Fibroblast of villous mesenchyme (primary cell): ENCODE results near the gene MDM2. TPM values are rescaled to one million over a fixed set of nuclear protein-coding genes. Genes with fewer than 3 reads are reported as not detected.

Source experiments
- DNase-seq: peaks from one replicate; pipeline ENCODE4 v3.0.0-alpha.2; 2010; ENCODE audit warnings: low read depth
- H3K4me3 ChIP-seq: 2 replicates; pipeline ENCODE4 v1.5.1; 2011; ENCODE audit warnings: low read depth, mild to moderate bottlenecking, low read length
- total RNA-seq: library from RNA; depleted of rRNA; stranded (reverse); fragments of >200 nt; gene quantifications from 2 replicates; pipeline ENCODE4 v1.2.3, GENCODE V29; 2012
- TF ChIP-seq, protein P1 (sequence below): IDR thresholded peaks from 2 replicates; pipeline ENCODE4 v1.5.1; 2012; ENCODE audit warnings: low read depth, mild to moderate bottlenecking, low read length; ENCODE audit not compliant: insufficient read depth

The MDM2 gene
- total RNA-seq, 1 donor = 245 TPM

DNA sequence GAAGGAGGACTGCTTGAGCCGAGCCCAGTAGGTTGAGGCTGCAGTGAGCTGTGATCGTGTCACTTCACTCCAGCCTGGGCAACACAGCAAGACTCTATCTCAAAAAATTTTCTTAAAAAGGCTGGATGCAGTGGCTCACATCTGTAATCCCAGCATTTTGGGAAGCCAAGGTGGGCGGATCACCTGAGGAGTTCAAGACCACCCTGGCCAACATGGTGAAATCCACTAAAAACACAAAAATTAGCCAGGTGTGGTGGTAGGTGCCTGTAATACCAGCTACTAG is 17.1 kb upstream of the MDM2 start:
- DNase-seq = no peak
- TF ChIP-seq, protein P1, sequence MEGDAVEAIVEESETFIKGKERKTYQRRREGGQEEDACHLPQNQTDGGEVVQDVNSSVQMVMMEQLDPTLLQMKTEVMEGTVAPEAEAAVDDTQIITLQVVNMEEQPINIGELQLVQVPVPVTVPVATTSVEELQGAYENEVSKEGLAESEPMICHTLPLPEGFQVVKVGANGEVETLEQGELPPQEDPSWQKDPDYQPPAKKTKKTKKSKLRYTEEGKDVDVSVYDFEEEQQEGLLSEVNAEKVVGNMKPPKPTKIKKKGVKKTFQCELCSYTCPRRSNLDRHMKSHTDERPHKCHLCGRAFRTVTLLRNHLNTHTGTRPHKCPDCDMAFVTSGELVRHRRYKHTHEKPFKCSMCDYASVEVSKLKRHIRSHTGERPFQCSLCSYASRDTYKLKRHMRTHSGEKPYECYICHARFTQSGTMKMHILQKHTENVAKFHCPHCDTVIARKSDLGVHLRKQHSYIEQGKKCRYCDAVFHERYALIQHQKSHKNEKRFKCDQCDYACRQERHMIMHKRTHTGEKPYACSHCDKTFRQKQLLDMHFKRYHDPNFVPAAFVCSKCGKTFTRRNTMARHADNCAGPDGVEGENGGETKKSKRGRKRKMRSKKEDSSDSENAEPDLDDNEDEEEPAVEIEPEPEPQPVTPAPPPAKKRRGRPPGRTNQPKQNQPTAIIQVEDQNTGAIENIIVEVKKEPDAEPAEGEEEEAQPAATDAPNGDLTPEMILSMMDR = no peak
- H3K4me3 ChIP-seq = no peak overlapping the region

GRCh38 chr12:68791897-68792481 is 16.0 kb upstream of the MDM2 start:
- H3K4me3 ChIP-seq = no peak overlapping the region
- TF ChIP-seq, protein P1 = no peak
- DNase-seq = no peak

DNA sequence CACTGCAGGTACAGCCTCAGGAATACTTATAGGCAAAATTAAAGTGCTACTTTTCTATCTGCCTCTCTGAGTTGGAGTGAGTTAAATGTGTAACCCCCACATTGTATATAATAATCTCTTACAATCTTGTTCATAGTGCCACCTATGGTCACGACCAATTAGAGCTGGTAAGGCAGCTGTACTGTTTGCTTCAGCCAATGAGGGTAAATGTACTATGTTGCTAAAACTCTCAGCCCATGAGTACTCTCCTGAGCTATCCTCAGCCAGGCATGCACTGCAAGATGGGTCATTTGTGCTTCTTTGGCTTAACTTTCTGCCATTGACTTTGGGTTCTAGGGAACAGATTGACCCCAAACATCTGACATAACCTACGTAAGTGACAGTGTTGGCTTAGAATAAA is 15.0 kb upstream of the MDM2 start:
- TF ChIP-seq, protein P1 = no peak
- DNase-seq = peak; percentile 51
- no peak overlapping the region for H3K4me3 ChIP-seq

GRCh38 chr12:68793436-68793835 is 14.5 kb upstream of the MDM2 start:
- TF ChIP-seq, protein P1 = no peak
- no peak overlapping the region for H3K4me3 ChIP-seq
- no peak for DNase-seq

- DNase-seq = no peak
- TF ChIP-seq, protein P1 = no peak
- no peak overlapping the region for H3K4me3 ChIP-seq
Observed at GRCh38 chr12:68793975-68794652, 13.9 kb upstream of the MDM2 start.

GRCh38 chr12:68794653-68795251 is 13.2 kb upstream of the MDM2 start:
- DNase-seq = no peak
- TF ChIP-seq, protein P1 = no peak
- H3K4me3 ChIP-seq = no peak overlapping the region
